ENCODE measurements around the gene COG5. TPM values are rescaled to one million over a fixed set of nuclear protein-coding genes. Genes with fewer than 3 reads are reported as not detected.

The COG5 gene
- total and polyA plus RNA-seq, 2 donors from 2014 or later = 8.6 to 45.7 TPM

DNA sequence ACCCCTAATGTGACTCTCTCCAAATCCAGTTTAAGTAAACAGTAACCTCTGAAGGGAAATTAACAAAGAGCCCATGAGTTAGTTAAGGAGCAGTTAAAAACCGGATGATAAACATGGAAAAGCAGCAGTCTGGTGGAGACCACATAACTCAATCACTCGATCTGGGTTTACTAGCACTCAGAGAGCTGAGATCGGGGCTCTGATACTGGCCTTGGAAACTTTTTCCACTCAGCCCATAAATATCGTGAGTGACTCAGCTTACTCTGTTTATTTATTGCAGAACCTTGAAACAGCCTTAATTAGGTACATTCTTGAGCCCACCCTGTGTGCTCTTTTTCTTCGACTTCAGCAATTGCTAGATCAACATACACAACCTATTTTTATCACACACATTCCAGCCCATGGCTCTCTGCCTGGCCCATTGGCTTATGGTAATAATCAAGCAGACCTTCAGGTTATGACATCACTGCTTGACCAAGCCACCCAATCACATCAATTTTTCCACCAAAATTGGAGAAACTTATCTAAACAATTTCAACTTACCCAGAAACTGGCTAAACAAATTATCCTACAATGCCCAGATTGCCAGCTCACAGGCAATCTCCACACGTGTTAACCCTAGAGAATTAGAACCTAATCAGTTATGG, 176.0 kb downstream of the COG5 start:
- H3K4me3 ChIP-seq (ENCODE audit: low read length in 3 of 3) = no peak overlapping the region
- FAIRE-seq = no peak
- intact Hi-C loops (cut with DNase I) = no loop called here
- no peaks in the 10 kb centered on the region for H3K36me3 ChIP-seq (ENCODE audit: control insufficient read depth in 2 of 3, insufficient read depth in 3 of 3, low read length in 3 of 3)
- H3K9me3 ChIP-seq (ENCODE audit: control insufficient read depth in 2 of 3, insufficient read depth in 1 of 3, low read length in 3 of 3) = no peaks in the 10 kb centered on the region
- H3K27me3 ChIP-seq (ENCODE audit: control insufficient read depth, insufficient read depth, low read length) = no peaks in the 10 kb centered on the region
- peak overlapping the region in 1 of 2 donors; percentile 69 for H3K27ac ChIP-seq (ENCODE audit: low read depth in 2 of 2, low read length in 2 of 2)
- no peak overlapping the region for H3K9ac ChIP-seq (ENCODE audit: low read length in 3 of 3)
- TF ChIP-seq, protein P1, sequence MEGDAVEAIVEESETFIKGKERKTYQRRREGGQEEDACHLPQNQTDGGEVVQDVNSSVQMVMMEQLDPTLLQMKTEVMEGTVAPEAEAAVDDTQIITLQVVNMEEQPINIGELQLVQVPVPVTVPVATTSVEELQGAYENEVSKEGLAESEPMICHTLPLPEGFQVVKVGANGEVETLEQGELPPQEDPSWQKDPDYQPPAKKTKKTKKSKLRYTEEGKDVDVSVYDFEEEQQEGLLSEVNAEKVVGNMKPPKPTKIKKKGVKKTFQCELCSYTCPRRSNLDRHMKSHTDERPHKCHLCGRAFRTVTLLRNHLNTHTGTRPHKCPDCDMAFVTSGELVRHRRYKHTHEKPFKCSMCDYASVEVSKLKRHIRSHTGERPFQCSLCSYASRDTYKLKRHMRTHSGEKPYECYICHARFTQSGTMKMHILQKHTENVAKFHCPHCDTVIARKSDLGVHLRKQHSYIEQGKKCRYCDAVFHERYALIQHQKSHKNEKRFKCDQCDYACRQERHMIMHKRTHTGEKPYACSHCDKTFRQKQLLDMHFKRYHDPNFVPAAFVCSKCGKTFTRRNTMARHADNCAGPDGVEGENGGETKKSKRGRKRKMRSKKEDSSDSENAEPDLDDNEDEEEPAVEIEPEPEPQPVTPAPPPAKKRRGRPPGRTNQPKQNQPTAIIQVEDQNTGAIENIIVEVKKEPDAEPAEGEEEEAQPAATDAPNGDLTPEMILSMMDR (IDR thresholded peaks at IDR 0.05; ENCODE audit: borderline replicate concordance, extremely low read depth, insufficient read depth) = no peak
- peaks cover 0 to 8% (median 8%) of the 10 kb centered on the region in 3 donors for H3K4me1 ChIP-seq (ENCODE audit: control insufficient read depth in 2 of 3, insufficient read depth in 2 of 3, low read depth in 1 of 3, low read length in 3 of 3)
- DNase-seq = peak in 3 of 5 donors; percentile 33 to 82 (median 68)

DNA sequence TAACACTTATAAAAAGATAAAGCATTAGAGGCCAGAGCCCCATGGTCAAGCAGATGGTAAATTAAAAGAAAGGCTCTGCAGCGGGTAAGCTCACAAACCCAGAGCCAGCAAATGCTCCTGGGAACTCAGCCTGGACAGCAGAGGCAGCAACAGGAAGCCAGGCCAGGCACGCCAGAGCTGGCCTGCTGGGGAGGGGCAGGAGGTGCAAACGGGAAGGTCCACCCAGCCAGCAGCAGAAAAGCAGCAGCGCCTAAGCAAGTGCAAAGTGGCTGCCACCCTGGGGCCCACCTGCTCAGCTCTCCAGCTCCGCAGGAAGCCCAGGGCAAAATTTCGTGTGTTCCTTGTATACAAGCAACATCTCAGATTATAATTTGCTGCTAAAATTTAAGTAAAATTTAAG, 176.6 kb downstream of the COG5 start:
- H3K27me3 ChIP-seq (ENCODE audit: control insufficient read depth, insufficient read depth, low read length) = no peaks in the 10 kb centered on the region
- TF ChIP-seq, protein P1 (IDR thresholded peaks at IDR 0.05; ENCODE audit: borderline replicate concordance, extremely low read depth, insufficient read depth) = no peak
- peak; percentile 48 to 77 (median 57) for DNase-seq
- peak overlapping the region; percentile 33 to 69 for H3K27ac ChIP-seq (ENCODE audit: low read depth in 2 of 2, low read length in 2 of 2)
- no peaks in the 10 kb centered on the region for H3K9me3 ChIP-seq (ENCODE audit: control insufficient read depth in 2 of 3, insufficient read depth in 1 of 3, low read length in 3 of 3)
- H3K9ac ChIP-seq (ENCODE audit: low read length in 3 of 3) = no peak overlapping the region
- H3K4me3 ChIP-seq (ENCODE audit: low read length in 3 of 3) = no peak overlapping the region
- peaks cover 0 to 8% (median 8%) of the 10 kb centered on the region in 3 donors for H3K4me1 ChIP-seq (ENCODE audit: control insufficient read depth in 2 of 3, insufficient read depth in 2 of 3, low read depth in 1 of 3, low read length in 3 of 3)
- H3K36me3 ChIP-seq (ENCODE audit: control insufficient read depth in 2 of 3, insufficient read depth in 3 of 3, low read length in 3 of 3) = no peaks in the 10 kb centered on the region
- intact Hi-C loops (cut with DNase I) = no loop called here
- no peak for FAIRE-seq

DNA sequence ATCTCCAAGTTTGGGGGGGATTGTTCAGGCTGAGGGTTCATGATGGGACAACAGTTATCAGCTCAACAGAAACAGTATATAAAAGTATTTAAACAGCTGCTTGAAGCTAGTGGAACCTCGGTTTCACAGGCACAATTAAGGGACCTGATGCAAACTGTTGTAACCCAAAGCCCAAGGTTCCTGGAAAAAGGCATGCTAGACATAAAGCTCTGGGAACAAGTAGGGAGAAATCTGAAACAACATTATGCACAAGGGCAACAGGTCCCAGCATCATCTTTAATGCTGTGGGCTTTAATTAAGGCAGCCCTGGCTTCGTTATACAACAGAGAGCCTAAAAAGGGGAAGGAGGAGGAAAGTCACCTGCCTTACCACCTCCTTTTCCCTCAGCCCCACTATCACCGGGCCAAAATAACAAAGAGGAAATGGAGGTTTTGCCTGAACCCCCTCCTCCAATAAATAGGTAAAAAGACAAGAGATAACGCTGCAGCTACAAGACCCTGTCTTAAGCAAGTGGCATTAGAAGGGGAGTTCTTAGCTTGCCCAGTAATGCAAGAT, 177.1 kb downstream of the COG5 start:
- DNase-seq (peak in 1 of 5 donors; percentile 22), FAIRE-seq (no peak)
- Histone ChIP-seq H3K36me3 (ENCODE audit: control insufficient read depth in 2 of 3, insufficient read depth in 3 of 3, low read length in 3 of 3) (no peaks in the 10 kb centered on the region), H3K9me3 (ENCODE audit: control insufficient read depth in 2 of 3, insufficient read depth in 1 of 3, low read length in 3 of 3) (no peaks in the 10 kb centered on the region), H3K27me3 (ENCODE audit: control insufficient read depth, insufficient read depth, low read length) (no peaks in the 10 kb centered on the region), H3K27ac (ENCODE audit: low read depth in 2 of 2, low read length in 2 of 2) (peak overlapping the region in 1 of 2 donors; percentile 33), H3K4me1 (ENCODE audit: control insufficient read depth in 2 of 3, insufficient read depth in 2 of 3, low read depth in 1 of 3, low read length in 3 of 3) (peaks cover 0 to 8% (median 8%) of the 10 kb centered on the region in 3 donors), H3K9ac (ENCODE audit: low read length in 3 of 3) (no peak overlapping the region), H3K4me3 (ENCODE audit: low read length in 3 of 3) (no peak overlapping the region)
- TF ChIP-seq, protein P1 (IDR thresholded peaks at IDR 0.05; ENCODE audit: borderline replicate concordance, extremely low read depth, insufficient read depth) = no peak
- intact Hi-C loops (cut with DNase I) = no loop called here

Data from kidney (tissue), 14 donors.